ENCODE data around the gene SLC37A1. TPM values are rescaled to one million over a fixed set of nuclear protein-coding genes. Genes with fewer than 3 reads are reported as not detected.

Gene SLC37A1
- polyA plus RNA-seq, 1 experiment = 0.88 TPM

DNA sequence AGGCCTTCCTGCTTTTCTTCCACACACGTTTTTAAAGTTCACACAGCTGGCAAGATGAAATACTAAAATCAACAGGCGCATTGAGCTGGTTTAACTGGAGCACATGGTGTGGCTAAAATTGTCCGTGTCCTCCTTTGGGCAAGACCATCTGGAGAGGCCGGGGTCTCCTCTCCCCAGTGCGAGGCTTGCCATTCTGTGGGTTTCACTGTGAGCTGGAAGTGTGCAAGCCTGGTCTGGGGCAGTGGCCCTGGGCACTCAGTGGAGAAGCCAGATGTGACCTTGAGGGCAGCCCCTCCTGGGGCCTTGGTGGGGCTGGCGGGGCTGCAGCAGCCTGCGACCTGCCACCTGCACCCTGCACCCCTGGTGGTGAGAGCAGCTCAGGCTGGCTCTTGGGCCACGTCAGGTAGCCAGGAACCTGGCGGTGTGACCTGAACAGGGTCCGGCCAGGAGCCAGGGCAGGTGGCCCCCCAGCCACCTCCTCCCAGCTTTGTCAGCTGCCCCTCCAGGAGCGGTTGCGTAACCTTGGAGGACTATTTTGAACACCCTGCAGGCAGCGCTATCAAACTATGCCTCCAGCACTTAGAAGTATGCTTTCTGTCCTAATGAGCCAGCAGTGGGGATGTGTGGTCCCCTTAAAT is 52.4 kb downstream of the SLC37A1 start:
- no peak for DNase-seq (ENCODE audit: low read depth)
- CTCF ChIA-PET = no interaction called here

DNA sequence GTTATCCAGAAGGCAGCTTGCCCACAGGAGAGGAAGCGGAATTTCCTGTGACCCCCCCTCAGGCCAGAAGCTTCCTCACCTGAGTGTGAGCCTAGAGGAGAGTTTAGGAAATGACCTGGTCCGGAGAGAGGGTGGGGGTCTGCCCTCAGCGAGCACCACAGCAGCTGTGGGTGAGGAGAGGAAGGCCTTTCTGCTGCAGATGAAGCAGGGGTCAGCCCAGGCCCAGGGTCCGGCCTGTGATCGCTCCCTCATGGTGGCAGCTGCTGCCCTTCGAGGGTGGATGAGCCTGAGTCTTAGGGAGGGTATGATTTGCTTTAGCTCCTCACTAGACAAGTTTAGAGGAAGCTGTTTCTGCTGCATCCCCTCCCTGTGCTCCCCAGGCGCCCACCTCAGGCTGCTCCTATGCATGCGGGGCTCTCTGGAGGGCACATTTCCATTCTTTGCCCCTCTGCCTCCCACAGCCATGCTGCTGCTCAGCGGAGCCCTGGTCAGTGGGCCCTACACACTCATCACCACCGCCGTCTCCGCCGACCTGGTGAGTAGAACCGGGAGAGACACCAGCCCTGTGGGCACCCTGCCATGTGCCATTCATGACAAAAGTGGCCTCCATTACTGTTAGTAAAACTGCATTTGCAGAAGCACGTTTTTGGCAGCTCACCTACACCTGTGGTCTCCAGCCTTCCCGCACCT is 53.0 kb downstream of the SLC37A1 start:
- ChIA-PET CTCF (no interaction called here), POLR2A (no interaction called here)
- no peaks in the 10 kb centered on the region for H3K36me3 ChIP-seq (ENCODE audit: control insufficient read depth, insufficient read depth, low read length)
- TF ChIP-seq, protein P1, sequence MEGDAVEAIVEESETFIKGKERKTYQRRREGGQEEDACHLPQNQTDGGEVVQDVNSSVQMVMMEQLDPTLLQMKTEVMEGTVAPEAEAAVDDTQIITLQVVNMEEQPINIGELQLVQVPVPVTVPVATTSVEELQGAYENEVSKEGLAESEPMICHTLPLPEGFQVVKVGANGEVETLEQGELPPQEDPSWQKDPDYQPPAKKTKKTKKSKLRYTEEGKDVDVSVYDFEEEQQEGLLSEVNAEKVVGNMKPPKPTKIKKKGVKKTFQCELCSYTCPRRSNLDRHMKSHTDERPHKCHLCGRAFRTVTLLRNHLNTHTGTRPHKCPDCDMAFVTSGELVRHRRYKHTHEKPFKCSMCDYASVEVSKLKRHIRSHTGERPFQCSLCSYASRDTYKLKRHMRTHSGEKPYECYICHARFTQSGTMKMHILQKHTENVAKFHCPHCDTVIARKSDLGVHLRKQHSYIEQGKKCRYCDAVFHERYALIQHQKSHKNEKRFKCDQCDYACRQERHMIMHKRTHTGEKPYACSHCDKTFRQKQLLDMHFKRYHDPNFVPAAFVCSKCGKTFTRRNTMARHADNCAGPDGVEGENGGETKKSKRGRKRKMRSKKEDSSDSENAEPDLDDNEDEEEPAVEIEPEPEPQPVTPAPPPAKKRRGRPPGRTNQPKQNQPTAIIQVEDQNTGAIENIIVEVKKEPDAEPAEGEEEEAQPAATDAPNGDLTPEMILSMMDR (IDR thresholded peaks at IDR 0.05; ENCODE audit: insufficient read depth, low read depth, low read length) = no peak
- no peak for DNase-seq (ENCODE audit: low read depth)
- no peaks in the 10 kb centered on the region for H3K27me3 ChIP-seq (ENCODE audit: control insufficient read depth, insufficient read depth, low read length)
- H3K4me3 ChIP-seq (ENCODE audit: low read depth, low read length) = no peak overlapping the region

More for the DNA sequence above, 52.4 kb downstream of the SLC37A1 start:
- Histone ChIP-seq H3K27me3 (ENCODE audit: control insufficient read depth, insufficient read depth, low read length) (no peaks in the 10 kb centered on the region), H3K4me3 (ENCODE audit: low read depth, low read length) (no peak overlapping the region), H3K36me3 (ENCODE audit: control insufficient read depth, insufficient read depth, low read length) (no peaks in the 10 kb centered on the region)
- TF ChIP-seq, protein P1 (IDR thresholded peaks at IDR 0.05; ENCODE audit: insufficient read depth, low read depth, low read length) = no peak
- POLR2A ChIA-PET = no interaction called here

DNA sequence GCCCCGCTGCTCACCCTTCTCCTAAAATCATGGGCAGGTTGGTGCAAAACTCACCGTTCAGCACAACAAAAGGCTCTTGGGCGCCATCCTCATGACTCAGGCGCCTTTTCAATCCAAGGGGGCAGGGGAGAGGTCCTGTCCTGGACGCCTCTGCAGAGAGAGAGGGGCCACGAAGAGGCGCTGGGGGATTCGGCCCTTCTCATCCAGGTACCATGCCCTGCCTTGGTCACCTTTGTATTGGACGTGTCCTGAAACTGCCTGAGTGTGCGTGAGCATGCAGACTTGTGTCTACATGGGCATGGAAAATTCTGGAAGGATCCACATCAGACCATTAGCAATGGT is 53.5 kb downstream of the SLC37A1 start:
- no peak for DNase-seq (ENCODE audit: low read depth)
- POLR2A ChIA-PET = no interaction called here
- TF ChIP-seq, protein P1 (IDR thresholded peaks at IDR 0.05; ENCODE audit: insufficient read depth, low read depth, low read length) = no peak
- CTCF ChIA-PET = no interaction called here
- H3K4me3 ChIP-seq (ENCODE audit: low read depth, low read length) = no peak overlapping the region
- no peaks in the 10 kb centered on the region for H3K27me3 ChIP-seq (ENCODE audit: control insufficient read depth, insufficient read depth, low read length)
- H3K36me3 ChIP-seq (ENCODE audit: control insufficient read depth, insufficient read depth, low read length) = no peaks in the 10 kb centered on the region

DNA sequence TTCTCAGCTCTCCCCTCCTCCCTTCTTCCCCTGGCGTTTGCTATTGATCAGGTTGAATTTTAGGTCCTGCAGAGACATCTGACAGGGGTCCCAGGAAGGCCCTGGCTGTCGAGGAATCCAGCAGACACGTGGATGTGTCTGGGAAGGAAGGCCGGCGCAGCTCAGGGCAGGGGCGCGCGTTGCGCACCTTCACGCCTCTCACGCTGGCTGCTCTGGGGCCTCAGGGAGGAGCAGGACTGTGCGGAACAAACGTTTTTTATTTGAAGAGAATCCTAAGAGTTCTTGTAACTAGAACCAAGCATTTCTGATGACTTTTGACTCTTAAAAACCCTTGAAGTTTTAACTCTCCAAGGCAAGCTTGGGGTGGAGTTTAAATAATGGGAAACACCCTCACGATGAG is 54.2 kb downstream of the SLC37A1 start:
- Histone ChIP-seq H3K4me3 (ENCODE audit: low read depth, low read length) (no peak overlapping the region), H3K27me3 (ENCODE audit: control insufficient read depth, insufficient read depth, low read length) (no peaks in the 10 kb centered on the region), H3K36me3 (ENCODE audit: control insufficient read depth, insufficient read depth, low read length) (no peaks in the 10 kb centered on the region)
- no peak for DNase-seq (ENCODE audit: low read depth)
- POLR2A ChIA-PET = no interaction called here
- CTCF ChIA-PET = no interaction called here
- TF ChIP-seq, protein P1 (IDR thresholded peaks at IDR 0.05; ENCODE audit: insufficient read depth, low read depth, low read length) = no peak

DNA sequence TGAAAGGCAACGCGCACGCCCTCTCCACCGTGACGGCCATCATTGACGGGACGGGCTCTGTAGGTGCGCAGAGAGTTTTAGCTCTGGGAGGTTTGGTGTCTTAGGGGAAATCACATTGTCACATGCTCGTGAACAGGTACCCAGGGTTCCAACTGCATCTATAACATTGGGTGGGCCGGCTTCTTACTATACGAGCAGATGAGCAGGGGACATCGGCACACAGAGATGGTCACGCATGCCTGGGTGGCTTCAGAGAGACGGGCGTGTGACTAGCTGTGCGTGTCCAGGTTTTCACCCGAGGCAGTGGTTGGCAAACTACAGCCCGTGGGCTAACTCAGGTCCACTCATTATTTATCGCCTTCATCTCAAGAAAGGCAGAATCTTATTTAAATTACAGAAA is 54.7 kb downstream of the SLC37A1 start:
- ChIA-PET CTCF (no interaction called here), POLR2A (no interaction called here)
- no peaks in the 10 kb centered on the region for H3K36me3 ChIP-seq (ENCODE audit: control insufficient read depth, insufficient read depth, low read length)
- H3K4me3 ChIP-seq (ENCODE audit: low read depth, low read length) = no peak overlapping the region
- no peaks in the 10 kb centered on the region for H3K27me3 ChIP-seq (ENCODE audit: control insufficient read depth, insufficient read depth, low read length)
- TF ChIP-seq, protein P1 (IDR thresholded peaks at IDR 0.05; ENCODE audit: insufficient read depth, low read depth, low read length) = no peak
- no peak for DNase-seq (ENCODE audit: low read depth)

Data from BJ (cell line).